Aorta (tissue), 5 donors: ENCODE data around the gene EML5. TPM values are rescaled to one million over a fixed set of nuclear protein-coding genes. Genes with fewer than 3 reads are reported as not detected.

ENCODE experiments used
- ATAC-seq: fragments of 200-7000 bp; cut with Tn5 transposase; one replicate; pipeline ENCODE4 v1.9.1; 2022; ENCODE audit warnings: moderate library complexity; ENCODE audit not compliant: low FRiP score
- DNase-seq, 2 donors: peaks; one replicate each; pipeline ENCODE4 v3.0.0-alpha.2; 2020
- H3K27ac ChIP-seq, 2 donors: one replicate each; pipeline ENCODE4 v1.5.1; 2013; ENCODE audit warnings: low read length in 2 of 2, mild to moderate bottlenecking in 2 of 2, moderate library complexity in 2 of 2, control low read depth in 1 of 2, inconsistent platforms in 1 of 2, low read depth in 1 of 2
- H3K27me3 ChIP-seq, 2 donors: one replicate each; pipeline ENCODE4 v1.6.1; 2013; ENCODE audit warnings: control low read depth in 1 of 2, low read length in 1 of 2, mild to moderate bottlenecking in 1 of 2, moderate library complexity in 1 of 2; ENCODE audit not compliant: insufficient read depth in 2 of 2, control insufficient read depth in 1 of 2
- H3K36me3 ChIP-seq, 2 donors: one replicate each; pipeline ENCODE4 v1.6.1; 2013; ENCODE audit warnings: control low read depth in 1 of 2, low read length in 1 of 2, mild to moderate bottlenecking in 1 of 2; ENCODE audit not compliant: insufficient read depth in 2 of 2, control insufficient read depth in 1 of 2
- H3K4me1 ChIP-seq, 2 donors: one replicate each; pipeline ENCODE4 v1.6.1; 2013; ENCODE audit warnings: low read length in 2 of 2, control low read depth in 1 of 2, mild to moderate bottlenecking in 1 of 2, moderate library complexity in 1 of 2; ENCODE audit not compliant: insufficient read depth in 2 of 2, control insufficient read depth in 1 of 2
- H3K4me3 ChIP-seq, 2 donors: one replicate each; pipeline ENCODE4 v1.5.1; 2013; ENCODE audit warnings: low read length in 2 of 2, control low read depth in 1 of 2, mild to moderate bottlenecking in 1 of 2
- H3K9me3 ChIP-seq: one replicate; pipeline ENCODE4 v1.6.1; 2013; ENCODE audit warnings: mild to moderate bottlenecking, low read length; ENCODE audit not compliant: control insufficient read depth
- WGBS, 2 donors: extraction: QIAGEN DNeasy Blood & Tissue Kit; methylation state at CpG; one replicate each; pipeline ENCODE4 v1.1.7; 2013; 5-methylcytosine and 5-hydroxymethylcytosine counted together
- intact Hi-C, 2 donors: fragments of 100-400 bp; cut with DNase I; formaldehyde crosslinking; loops; one replicate each; pipeline versions ENCODE4 v1.14.2 to v1.15.0; 2022
- polyA plus RNA-seq, 2 donors: library from polyadenylated mRNA; stranded (reverse); fragments of 200-250 nt; gene quantifications; one replicate each; pipeline ENCODE4 v1.2.3, GENCODE V29; 2013
- total RNA-seq, 2 donors: library from RNA; stranded (reverse); fragmentation: NEBNext Ultra II Directional; extraction: Animal tissue kit (Norgen Biotek cat#: 25700); gene quantifications; one replicate each; pipeline ENCODE4 v1.2.1, GENCODE V29; 2021
- donor health status: healthy with polysubstance abuse.
- donor health status: Bipolar disorder and iron deficiency.
- donor health status: DM: no; HTN: no; CAD: no.
- donor health status: DM: no; HTN: no; CAD: no.
- donor health status: DM: yes; HTN: yes; CAD: no.

Gene EML5
- total and polyA plus RNA-seq, 4 donors, result 0.18 to 1.6 (median 0.51) TPM

DNA sequence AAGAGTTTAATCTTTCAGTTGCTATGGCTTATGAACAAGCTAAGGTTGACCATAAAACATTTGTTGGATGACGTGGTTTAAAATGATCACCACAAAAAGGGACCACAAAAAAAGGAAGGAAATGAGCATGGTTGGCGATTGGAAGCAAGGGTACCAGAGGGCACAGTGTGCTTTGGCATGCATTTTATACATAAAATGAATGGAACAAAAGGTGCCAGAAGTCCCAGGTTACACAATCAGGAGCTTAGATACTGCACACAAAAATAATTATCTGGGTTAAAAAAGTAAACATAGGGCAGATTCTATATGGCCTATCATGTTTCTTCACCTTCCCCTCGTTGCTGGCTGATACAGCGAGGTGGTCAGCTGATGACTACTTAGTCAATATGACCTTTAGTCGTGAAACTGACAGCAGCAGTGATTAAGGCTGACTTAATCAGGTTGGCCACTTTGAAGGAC is 179.2 kb downstream of the EML5 start:
- H3K9me3 ChIP-seq, result no peaks in the 10 kb centered on the region
- H3K36me3 ChIP-seq, result peaks cover 6 to 12% of the 10 kb centered on the region in 2 donors
- 49 to 54% methylated on average over 5 of the region's 5 CpGs for WGBS, 2 donors
- ATAC-seq (no peak), DNase-seq (no peak)
- H3K27me3 ChIP-seq, result no peaks in the 10 kb centered on the region
- no peak overlapping the region for H3K4me3 ChIP-seq
- H3K27ac ChIP-seq, result peak overlapping the region in 1 of 2 donors; percentile 15
- intact Hi-C loops, result no loop called here
- peaks cover 1 to 3% of the 10 kb centered on the region in 2 donors for H3K4me1 ChIP-seq

DNA sequence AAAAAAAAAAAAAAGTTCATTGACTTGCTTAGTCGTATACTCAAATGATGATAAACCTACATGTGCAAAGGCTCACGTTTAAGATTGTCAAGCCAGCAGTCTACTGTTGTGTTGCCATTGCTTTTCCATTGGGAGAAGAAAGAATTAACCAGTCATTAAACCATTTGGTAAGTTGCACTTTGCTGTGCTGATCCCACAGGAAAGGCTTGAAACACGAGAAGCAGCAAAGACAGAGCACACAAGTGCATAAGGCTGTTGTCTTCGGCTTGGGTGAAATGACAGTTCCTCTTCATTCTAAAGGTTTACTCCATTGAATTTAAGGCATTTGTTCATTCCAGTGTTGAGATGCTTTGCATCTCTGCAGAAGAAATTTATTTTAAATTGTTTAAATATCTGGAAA is 179.8 kb downstream of the EML5 start:
- Histone ChIP-seq H3K4me1 (peaks cover 1 to 3% of the 10 kb centered on the region in 2 donors), H3K4me3 (no peak overlapping the region), H3K27ac (no peak overlapping the region), H3K36me3 (peaks cover 6 to 16% of the 10 kb centered on the region in 2 donors), H3K27me3 (no peaks in the 10 kb centered on the region), H3K9me3 (no peaks in the 10 kb centered on the region)
- no peak for ATAC-seq
- WGBS, 2 donors, result 75 to 81% methylated on average over 4 of the region's 4 CpGs
- no peak for DNase-seq
- intact Hi-C loops, result no loop called here

DNA sequence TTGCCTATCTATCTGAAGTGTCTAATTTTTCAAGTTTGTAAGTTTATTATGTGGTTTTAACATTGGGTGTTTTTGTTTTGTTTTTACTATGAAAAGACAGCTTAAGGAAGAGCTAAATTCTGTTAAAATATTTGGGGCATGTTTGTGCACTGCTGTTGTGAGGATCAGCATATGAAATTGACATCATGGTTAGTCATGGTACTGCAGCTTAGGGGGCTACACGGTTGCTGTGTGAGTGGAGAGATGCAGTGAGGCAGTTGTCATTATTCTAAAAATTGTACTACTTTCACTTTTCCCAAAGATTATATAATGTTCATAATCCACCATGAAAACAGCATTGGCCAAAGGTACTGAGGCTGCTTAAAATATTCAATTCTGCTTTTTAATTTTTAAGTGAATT is 180.9 kb downstream of the EML5 start:
- peaks cover 10 to 16% of the 10 kb centered on the region in 2 donors for H3K36me3 ChIP-seq
- 30 to 48% methylated on average over 1 of the region's 1 CpG for WGBS, 2 donors
- H3K9me3 ChIP-seq, result no peaks in the 10 kb centered on the region
- H3K27me3 ChIP-seq, result no peaks in the 10 kb centered on the region
- ATAC-seq, result no peak
- H3K27ac ChIP-seq, result no peak overlapping the region
- H3K4me1 ChIP-seq, result peaks cover 1 to 3% of the 10 kb centered on the region in 2 donors
- intact Hi-C loops, result no loop called here
- no peak for DNase-seq
- no peak overlapping the region for H3K4me3 ChIP-seq

DNA sequence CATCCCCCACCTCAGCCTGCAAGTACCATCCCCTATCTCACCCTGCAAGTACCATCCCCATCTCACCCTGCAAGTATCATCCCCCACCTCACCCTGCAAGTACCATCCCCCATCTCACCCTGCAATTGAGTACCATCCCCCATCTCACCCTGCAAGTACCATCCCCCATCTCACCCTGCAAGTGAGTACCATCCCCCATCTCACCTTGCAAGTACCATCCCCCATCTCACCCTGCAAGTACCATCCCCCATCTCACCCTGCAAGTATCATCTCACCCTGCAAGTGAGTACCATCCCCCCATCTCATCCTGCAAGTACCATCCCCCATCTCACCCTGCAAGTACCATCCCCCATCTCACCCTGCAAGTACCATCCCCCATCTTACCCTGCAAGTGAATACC is 184.9 kb downstream of the EML5 start:
- intact Hi-C loops, result no loop called here
- Histone ChIP-seq H3K4me3 (no peak overlapping the region), H3K36me3 (peaks cover 15 to 19% of the 10 kb centered on the region in 2 donors), H3K4me1 (no peaks in the 10 kb centered on the region), H3K9me3 (no peaks in the 10 kb centered on the region), H3K27me3 (no peaks in the 10 kb centered on the region), H3K27ac (no peak overlapping the region)
- ATAC-seq (no peak), DNase-seq (no peak)

DNA sequence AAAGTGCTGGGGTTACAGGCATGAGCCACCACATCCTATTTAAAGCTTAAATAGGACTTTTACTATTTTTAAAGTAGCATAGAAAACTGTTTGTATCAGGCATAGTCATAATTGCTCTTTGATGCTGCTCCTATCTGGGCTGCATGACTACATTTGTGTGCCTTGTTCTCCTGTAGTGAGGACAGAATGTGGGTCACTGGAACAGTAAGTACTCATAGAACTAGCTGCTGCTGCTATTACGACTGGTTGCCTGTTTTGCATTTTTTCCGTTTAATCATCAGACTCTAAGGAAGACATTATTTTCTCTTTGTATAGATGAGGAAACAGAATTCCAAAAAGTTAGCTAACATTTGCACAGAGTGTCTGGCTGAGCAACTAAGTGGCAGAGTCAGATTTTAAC is 187.2 kb downstream of the EML5 start:
- intact Hi-C loops, result no loop called here
- no peak overlapping the region for H3K4me3 ChIP-seq
- no peak overlapping the region for H3K27ac ChIP-seq
- WGBS, 2 donors, result 81 to 85% methylated on average over 2 of the region's 2 CpGs
- no peaks in the 10 kb centered on the region for H3K9me3 ChIP-seq
- no peaks in the 10 kb centered on the region for H3K4me1 ChIP-seq
- no peaks in the 10 kb centered on the region for H3K27me3 ChIP-seq
- peaks cover 17 to 18% of the 10 kb centered on the region in 2 donors for H3K36me3 ChIP-seq
- no peak for ATAC-seq
- no peak for DNase-seq

DNA sequence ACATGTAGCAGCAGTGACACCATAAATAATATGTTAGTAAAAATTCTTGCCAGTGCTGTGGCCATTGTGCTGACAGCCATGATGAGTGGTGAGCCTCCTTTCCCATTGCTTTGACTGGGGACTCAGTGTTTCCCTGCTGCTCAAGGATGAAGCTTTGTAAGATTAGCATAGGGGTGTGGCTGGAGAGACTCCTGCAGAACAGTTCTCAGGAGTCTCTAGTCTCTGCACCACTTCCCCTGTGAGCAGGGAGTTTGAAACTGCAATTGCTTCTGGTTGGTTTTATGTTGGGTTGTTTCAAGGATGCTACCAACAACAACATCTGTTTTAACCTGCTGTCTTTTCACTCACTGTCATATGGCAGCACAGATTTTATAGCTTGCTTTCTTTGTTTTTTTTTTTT is 188.5 kb downstream of the EML5 start:
- Histone ChIP-seq H3K36me3 (peaks cover 13 to 14% of the 10 kb centered on the region in 2 donors), H3K27me3 (no peaks in the 10 kb centered on the region), H3K9me3 (no peaks in the 10 kb centered on the region), H3K27ac (no peak overlapping the region), H3K4me1 (no peaks in the 10 kb centered on the region), H3K4me3 (no peak overlapping the region)
- DNase-seq (no peak), ATAC-seq (no peak)
- intact Hi-C loops, result no loop called here

DNA sequence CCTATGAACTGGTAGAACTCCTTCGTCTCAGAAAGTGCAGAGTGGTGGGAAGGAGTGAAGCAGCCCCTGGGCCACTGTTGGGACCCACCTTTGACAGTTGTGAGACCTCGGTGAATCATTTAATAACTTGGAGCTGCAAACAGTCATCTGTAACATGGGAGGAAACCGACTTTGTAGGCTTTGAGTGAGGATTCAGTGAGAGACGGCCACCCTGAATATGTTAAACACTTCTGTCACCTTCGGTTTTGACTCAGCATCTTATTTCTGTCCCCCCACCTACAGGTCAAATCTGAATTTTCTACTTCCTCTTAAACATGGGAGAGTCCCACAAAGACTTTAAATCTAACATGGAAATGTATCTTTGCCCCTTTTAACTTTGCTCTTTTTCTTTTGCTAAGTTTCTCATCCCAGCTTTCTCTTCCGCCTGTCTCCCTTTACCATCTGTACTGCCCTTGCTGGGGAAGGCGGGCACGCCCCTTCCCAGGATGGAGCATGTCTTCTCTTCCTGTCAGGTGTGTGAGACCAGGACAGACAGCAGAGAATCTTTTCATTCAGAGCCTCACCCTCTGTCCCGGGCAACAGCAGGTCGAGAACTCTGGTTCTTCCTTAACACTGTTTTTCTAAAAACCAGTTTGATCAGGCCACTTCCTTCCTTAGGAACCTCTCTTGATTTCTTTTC is 192.9 kb downstream of the EML5 start:
- no peak overlapping the region for H3K27ac ChIP-seq
- WGBS, 2 donors, result 87 to 91% methylated on average over 10 of the region's 10 CpGs
- no peaks in the 10 kb centered on the region for H3K9me3 ChIP-seq
- H3K4me3 ChIP-seq, result no peak overlapping the region
- H3K4me1 ChIP-seq, result no peaks in the 10 kb centered on the region
- intact Hi-C loops, result no loop called here
- H3K36me3 ChIP-seq, result peaks cover 10 to 13% of the 10 kb centered on the region in 2 donors
- no peaks in the 10 kb centered on the region for H3K27me3 ChIP-seq
- no peak for ATAC-seq
- no peak for DNase-seq

DNA sequence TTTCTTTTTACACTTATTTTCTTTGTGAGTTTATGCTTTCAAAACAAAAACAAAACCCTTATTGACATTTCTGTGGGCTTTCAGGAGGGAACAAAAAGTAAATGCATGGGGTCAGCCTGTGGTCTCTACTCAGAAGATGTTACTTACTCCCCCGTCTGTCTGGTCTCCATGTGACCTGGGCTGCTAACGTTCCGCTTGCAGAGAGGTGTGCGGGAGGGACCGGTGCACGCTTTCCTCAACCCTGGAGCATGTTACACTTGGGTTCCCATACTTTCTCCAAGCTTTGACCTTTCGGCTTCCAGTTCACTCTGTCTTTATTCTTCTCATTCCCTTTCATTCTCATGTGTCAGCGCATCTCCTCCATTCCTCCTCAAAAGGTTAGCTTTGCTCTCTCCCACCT is 193.4 kb downstream of the EML5 start:
- H3K4me1 ChIP-seq, result no peaks in the 10 kb centered on the region
- 89 to 90% methylated on average over 8 of the region's 8 CpGs for WGBS, 2 donors
- no peaks in the 10 kb centered on the region for H3K27me3 ChIP-seq
- DNase-seq, result no peak
- H3K4me3 ChIP-seq, result no peak overlapping the region
- H3K9me3 ChIP-seq, result no peaks in the 10 kb centered on the region
- peaks cover 10 to 13% of the 10 kb centered on the region in 2 donors for H3K36me3 ChIP-seq
- intact Hi-C loops, result no loop called here
- H3K27ac ChIP-seq, result no peak overlapping the region
- no peak for ATAC-seq

DNA sequence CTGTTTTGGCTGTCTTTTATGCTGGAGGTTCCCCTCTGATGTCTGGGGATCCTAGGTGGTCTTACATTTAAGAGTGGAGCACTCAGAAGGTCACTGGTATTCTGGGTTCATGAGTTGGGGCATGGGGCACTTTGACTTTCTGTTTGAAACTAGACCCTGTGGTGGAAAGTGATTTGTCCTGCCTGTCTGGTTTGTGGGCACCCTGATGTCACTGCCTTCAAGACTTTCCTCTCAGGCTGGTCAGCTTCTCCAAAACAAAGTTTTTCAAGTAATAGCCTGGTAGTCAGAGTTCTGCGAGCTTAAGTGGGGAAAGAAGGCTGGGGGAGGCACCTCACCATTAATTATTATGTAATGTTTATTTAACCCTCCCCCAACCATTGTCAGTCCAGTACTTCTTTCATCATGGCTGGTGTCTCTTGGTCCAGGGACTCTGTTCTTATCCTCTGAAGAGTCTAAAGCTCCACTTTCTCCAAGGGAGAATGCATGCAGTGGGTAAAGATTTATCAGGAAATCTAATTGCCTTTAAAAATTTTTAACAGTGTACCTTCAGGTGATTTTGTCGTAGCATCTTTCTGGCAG is 194.6 kb downstream of the EML5 start:
- intact Hi-C loops, result no loop called here
- Histone ChIP-seq H3K4me3 (no peak overlapping the region), H3K27me3 (no peaks in the 10 kb centered on the region), H3K27ac (no peak overlapping the region), H3K9me3 (no peaks in the 10 kb centered on the region), H3K4me1 (no peaks in the 10 kb centered on the region), H3K36me3 (peaks cover 10 to 13% of the 10 kb centered on the region in 2 donors)
- 71 to 77% methylated on average over 2 of the region's 2 CpGs for WGBS, 2 donors
- DNase-seq, result no peak
- ATAC-seq, result no peak
